KBM-7 (cell line): ENCODE measurements around the gene PLD1.
A peak's percentile ranks its signal among the peaks of the same experiment; 100 is the strongest.

Experiments used
- DNase-seq: peaks from one replicate; pipeline ENCODE4 v3.0.0-alpha.2; 2015
- in situ Hi-C: fragments of 300-500 bp; cut with MboI; formaldehyde crosslinking; loops from 2 replicates; pipeline ENCODE4 v1.14.3; 2020; ENCODE audit warnings: low sequenced_read_pairs, low pct_unique_long_range_greater_than_20kb, mixed read lengths

Gene PLD1

DNA sequence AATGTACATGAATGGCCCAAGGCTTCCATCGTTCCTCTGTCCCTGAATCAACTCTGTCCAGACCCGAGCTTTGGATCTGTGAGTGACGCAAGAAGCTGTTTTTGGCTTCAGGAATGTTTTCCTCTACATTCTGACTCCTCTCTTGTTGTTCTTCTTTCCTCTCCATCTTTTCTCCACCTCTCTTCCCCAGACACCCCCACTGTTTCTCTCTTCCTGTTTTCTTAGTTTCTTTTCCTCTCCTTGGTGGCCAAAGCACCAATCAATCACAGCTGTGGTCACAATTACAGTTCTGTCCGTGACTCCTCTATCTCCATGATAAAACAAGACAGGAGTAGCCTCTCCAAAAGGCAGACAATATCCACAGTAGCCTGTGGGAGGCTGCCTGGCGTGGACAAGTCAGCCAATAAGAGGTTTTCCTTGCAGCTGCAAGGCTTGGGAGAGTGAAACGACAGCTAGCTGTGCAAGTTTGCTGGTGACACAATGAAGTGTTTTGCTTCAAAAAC is 28.0 kb upstream of the PLD1 start:
- DNase-seq, result peak; percentile 40
- in situ Hi-C loops, result no loop called here

DNA sequence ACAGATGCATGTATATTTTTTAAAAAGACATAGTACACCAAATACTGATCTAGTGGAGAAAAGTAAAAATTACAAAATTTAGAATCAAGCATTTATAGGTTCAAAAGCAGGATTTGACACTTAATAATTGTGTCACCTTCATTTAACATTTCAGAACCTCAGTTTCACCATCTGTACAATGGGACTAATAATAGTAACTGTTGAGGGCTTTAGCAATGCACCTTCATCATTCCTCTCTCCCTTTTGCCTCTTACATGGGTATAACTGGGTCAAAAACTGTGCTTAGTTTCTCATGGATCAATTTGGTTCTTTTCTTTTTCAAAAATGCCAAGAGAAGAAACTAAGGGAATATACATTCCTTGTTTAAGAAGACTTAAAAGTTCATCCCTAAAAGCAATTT is 27.4 kb upstream of the PLD1 start:
- no peak for DNase-seq
- in situ Hi-C loops, result no loop called here

DNA sequence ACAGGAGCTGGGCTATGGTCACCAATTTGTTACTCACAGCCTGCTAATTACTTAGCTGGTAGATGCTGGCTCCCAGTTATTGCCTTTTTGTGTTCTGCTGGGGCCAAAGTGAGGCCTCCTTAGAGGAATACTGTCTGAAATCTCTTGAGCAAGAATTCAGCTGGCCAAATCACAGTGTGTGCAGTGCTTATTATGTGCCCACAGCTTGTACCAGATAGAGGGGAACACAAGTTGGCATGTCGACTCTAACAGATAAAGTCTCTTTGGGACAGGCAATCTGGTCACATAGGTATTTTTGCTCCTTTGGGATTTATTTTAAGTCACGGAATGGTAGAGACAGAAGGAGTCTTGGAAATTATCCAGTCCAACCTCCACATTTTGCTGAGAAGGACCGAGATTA is 26.6 kb upstream of the PLD1 start:
- no peak for DNase-seq
- in situ Hi-C loops, result no loop called here

DNA sequence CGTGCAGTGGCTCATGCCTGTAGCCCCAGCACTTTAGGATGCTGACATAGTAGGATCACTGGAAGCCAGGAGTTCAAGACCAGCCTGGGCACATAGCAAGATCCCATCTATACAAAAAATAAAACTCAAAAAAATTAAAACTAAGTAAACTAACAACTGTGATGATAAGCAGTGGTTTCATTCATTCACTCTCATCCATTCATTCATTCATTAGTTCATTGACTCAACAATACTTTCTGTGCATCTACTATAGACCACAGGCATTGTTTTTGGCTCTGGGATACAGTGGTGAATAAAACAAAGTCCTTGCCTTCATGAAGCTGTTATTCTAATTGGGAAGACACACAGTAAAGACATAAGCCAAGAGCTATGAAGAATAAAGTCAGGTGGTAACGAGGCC is 25.3 kb upstream of the PLD1 start:
- in situ Hi-C loops, result no loop called here
- no peak for DNase-seq

DNA sequence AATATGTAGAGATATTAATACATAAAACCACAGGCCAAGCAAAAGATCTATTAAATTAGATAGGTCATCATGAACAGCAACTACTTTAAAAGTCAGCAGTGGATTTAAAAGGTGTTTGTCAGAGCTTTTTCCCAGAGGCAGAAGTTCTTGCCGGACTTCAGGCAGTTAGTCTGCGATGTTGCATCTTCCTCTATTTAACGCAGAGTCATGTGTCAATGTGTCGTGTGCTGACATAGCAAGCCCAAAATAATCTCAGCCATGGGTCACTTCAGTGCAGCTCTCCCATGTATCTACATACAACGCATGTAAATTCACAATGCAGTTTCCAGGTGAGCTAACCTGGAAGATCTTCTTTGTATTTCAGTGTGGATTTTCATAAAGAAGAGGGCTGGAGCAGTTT is 24.8 kb upstream of the PLD1 start:
- in situ Hi-C loops, result no loop called here
- no peak for DNase-seq

DNA sequence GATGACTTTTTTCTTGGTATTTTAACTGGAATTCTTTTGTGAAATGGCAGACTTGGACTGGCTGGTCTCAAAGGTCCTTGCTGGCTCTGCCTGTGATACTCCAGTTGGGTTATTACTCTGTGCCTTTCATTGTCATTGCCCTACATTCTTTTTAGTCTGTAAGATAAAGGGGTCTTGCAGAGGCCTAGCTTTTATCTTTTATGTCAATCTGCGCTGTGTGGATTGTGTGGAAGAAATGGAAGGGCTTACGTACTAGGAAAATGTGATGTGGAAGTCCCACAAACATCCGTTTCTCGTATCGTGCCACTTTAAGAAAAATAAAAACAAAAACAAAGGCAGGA is 24.1 kb upstream of the PLD1 start:
- DNase-seq, result no peak
- in situ Hi-C loops, result no loop called here

DNA sequence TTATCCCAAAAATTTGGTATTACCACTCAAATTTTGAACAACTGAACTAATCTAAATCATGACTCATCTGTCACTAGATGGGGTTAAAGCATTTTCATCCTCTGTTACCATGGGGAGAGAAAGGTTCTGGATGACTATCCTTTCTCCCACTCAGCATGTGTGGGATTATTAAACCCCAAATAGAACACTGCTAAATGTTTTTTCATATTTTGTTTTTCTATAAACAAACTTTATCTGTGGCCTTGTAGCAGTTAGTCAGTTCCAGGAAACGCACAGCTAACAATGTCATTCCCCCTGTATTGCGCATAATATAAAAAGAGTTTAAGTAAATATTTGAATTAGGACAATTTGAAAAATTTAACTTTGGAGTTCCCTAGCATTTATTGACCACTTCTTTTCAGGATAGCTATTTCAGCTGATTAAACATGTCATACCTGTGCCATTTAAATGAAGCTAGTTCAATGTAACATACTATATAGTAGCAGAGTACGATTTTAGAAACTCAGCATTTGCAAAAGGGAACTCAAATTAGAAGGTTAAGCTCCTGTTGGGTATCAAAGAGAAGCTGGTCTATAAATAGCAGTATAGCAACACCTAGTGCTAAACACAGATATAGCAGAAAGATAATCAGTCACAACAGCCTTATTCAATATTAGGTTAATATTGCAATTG is 23.6 kb upstream of the PLD1 start:
- DNase-seq, result peak; percentile 35

DNA sequence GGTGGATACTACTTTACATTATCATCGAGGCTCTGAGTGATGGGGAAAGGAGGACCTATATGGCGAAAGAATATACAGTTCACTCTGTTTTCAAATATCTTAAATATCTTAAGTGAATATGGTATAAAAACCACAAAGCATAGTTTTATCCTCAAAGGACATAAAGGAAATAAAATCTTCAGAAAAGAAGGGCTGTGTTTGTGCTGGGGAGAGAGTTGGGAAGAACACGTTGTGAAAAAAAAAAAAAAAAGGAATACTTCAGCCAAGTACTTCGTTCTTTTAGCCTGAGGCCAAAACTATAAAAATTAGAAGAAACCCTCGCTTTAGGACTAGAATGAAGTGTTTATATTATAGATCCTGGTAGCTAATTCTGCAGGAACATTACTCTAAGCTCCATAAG is 22.7 kb upstream of the PLD1 start:
- DNase-seq, result no peak
- in situ Hi-C loops, result no loop called here

More for the DNA sequence above, 23.6 kb upstream of the PLD1 start:
- in situ Hi-C loops, result no loop called here

DNA sequence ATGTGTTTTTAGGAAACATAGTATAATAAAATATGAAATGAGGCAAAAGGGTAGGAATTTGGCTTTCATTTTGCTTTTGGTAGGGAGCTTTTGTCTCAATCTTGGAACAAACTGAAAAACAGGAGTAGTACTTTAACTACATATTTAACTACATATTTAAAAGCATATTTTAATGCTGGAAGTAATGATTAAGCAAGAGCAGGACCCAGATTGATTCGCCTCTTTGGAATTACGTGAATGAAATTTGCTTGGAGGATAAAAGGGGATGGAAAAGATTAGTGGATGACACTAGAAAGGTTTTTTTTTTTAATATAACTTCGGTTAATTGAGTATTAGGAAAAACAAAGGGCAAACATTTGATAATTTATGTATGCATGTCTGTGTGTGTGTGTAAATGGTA is 21.7 kb upstream of the PLD1 start:
- DNase-seq, result no peak
- in situ Hi-C loops, result no loop called here

DNA sequence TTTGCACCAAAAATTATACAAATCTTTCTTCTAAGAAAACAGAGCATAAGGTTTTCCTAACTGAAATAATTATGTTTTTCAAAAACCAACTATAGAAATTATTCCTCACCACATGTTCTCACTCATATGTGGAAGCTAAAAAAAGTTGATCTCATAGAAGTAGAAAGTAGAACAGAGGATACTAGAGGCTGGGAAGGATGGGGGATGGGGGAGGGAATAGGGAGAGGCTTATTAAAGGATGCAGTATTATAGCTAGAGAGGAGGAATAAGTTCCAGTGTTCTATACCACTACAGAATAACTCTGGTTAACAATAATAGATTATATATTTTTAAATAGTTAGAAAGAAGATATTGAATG is 20.2 kb upstream of the PLD1 start:
- in situ Hi-C loops, result no loop called here

DNA sequence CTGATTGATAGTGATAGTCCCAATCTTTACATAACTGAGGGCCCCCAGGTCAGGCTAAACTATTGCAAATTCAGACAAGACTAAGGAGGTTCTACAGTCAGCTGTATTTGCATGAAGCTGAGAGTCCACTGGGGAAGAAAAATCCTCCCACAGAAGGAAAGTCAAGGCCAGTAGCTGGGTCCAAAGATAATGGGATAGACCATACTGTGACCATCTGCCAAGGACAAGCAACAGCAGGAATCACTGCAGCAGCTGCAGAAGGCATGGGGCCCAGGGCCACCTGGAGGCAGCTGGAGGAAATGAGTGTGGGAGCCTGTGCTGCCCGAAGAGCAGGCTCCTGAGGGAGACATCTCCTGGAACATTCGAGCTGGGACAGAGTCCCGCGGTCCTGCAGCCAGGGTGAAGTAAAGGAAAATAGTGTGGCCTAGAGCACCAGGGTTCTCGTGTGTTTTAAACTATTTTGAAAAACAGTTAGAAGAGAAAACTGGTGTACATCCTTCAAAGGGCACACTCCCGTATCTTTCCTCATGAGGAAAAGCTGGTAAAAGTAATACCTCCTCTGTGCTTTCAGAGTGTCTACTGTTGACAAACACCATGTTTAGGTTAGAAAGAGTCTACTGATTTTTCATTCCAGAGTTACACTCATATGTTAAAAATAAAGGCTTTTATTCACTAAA is 19.7 kb upstream of the PLD1 start:
- peak; percentile 60 for DNase-seq
- in situ Hi-C loops, result no loop called here

More for the DNA sequence above, 20.2 kb upstream of the PLD1 start:
- no peak for DNase-seq

DNA sequence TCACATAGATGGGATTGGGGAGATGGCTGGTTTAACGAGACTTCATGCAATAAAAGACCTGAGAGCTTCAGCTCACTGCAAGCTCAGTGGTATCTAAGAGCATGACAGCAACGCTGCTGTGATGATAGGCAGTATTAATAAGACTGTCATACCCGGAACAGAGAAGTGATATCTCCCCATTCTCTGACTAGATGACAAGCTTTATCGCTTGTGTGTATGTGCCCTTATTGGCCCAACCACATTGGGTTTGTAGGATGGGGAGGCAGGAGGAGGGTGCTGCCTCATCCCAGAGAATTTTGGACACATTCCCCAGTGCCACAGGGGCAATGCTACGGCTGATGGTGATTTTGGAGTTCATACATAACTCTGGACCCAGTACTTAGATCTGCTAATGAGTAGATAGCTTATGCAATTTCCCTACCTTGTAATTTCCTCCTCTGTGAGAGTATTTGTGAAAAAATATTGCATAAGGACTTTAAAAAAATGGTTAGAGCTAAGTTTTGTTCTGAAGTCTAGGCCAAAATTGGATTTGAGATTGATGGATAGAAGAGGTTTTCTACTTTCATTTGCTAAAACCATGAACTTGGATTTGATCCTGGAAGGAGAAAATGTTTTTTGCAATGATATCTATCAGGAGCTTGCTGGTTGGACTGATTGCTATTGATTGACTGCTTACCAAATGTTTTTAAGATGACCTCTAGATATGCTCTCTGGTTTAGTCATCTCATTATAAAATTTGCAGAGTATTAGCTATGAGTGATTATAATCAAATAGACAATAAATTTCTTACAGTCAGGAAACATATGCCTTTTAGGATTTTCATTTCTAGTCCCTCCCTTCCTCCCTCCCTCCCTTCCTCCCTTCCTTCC is 18.9 kb upstream of the PLD1 start:
- no peak for DNase-seq
- in situ Hi-C loops, result no loop called here

DNA sequence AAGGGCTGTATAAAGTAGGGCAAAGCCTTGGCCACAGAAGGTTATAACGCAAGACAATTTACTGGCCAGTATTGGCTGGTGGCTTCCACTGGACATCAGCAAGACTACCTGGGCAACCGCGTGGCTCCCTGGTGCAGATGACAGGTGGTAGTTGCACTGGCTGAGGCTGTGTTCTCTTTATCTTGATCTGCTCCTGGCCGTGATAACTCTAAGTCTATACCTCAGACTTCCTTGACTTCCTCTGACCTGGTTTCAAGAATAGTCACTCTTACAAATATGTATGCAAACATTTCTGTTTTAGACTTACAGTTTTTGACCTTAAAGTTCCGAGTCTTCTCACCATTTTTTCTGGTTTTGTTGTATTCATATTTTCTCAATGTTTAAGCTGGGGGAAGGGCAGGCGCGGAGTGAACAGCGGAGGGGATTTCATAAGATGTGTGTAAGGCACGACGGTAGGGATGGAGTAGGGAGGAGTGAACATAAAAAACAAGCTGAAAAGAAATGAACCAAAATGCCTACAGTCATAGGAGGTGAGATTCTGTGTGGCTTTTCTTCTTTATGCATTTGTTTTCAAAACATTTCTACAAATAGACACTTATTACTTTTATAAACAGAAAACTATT is 17.7 kb upstream of the PLD1 start:
- DNase-seq, result no peak
- in situ Hi-C loops, result no loop called here

DNA sequence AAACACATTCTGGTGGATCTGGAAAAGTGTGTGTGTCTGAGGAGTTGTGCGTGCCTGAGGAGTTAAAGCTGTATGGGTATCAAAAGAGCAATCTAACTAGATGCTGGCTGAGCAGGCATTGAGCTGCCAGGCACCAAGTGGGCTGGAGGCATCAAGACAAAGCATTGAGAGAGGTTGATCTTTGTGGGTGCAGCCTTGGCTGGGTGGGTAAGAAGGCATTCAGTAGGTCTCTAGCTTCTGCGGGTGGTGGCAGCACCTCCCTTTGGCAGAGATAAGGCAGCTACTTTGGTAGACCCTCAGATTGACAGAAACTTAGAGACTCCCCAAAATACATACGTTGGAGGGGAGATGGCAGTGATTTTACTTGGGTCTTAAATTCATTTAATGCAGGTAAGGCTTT is 17.1 kb upstream of the PLD1 start:
- in situ Hi-C loops, result no loop called here
- no peak for DNase-seq

DNA sequence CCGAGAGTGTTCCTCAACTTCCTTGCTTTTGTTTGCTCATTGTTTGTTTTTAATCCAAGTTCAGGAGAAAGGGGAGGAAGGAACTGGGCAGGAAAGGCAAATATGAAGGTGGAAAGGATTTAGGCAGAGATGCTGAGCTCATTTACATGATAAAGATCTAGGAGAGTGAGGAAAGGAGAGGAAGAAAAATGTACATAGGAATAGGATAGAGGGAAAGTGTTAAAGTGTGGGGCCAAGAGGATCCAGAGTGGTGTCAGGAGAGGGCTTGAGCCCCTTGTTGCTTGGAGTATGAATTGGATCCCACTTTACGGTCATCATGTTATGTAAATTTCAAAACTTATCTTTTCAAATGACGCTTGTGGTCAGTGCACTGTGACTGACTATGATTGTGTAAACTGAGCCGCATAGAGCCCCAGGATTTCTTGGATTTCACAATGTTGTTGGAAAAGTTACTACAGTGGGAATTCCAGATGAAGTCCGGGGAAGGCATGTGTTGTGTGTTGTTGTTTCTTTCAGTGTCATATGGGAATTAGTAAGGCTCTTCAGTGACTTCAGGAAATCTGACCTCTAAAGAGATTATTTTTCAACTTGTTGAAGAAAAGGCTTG is 15.0 kb upstream of the PLD1 start:
- DNase-seq, result no peak
- in situ Hi-C loops, result no loop called here

DNA sequence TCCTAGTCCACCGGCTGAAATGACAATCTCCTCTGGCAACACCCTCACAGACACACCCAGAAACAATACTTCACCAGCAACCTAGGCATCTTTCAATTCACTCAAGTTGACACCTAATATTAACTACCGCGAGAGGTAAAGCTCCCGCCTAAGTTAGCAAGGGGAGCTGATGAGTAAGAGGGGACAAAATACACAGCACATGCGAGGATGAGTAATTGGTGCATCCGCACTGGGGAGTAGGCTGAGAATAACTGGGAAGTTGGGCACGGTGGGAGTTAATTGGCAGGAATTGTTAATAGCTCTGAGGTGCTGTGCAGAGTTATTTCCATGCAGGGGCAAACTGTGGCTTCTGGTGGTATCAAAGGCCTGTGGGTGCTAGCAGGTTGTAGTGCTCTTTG is 14.5 kb upstream of the PLD1 start:
- in situ Hi-C loops, result no loop called here
- no peak for DNase-seq

DNA sequence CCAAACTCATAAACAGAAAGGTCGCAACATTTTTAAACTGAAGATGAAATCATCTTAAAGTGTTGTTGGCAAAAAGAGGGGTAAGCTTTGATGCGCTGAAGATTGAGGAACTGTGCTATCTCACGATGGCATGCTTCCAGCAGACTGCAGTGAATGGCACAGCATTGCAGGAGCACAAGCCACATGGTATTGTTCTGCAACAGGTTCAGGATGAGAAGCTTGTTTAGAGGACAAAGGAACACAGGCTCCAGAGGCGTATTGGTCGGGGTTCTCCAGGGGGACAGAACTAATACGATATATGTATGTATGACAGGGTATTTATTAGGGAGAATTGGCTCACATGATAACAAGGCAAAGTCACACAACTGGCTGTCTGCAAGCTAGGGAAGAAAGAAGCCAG is 13.8 kb upstream of the PLD1 start:
- in situ Hi-C loops, result no loop called here
- peak; percentile 44 for DNase-seq

DNA sequence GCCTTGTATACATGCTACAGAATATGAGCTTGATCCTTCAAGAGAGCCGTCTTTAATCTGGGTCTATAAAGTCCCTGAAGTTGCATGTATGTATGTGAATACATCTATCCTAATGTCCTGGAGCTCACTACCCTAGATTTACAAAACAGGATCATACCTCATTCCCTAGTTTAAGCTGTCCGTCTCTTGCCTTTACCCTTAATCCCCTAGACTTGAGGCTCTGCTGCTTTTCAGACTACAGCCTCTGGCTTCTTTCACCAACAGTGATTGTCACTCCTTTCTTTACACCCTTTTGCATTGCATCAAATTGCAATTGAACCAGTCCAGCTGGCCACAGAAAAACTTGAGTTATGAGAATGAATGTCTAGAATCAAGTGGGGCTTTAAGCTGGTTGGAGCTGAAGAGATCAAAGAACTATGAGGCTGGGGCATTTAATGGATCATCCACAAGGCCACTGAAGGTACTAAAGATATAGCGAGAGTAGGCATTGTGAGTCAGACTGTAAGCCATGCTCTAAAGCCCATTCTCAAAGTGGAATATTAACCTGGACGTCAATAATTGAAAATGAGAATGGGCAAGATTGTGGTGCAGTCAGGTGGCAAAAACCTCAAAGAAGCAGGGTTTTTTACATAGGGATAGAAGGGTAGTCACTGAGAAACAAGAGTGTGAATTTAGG is 12.3 kb upstream of the PLD1 start:
- in situ Hi-C loops, result no loop called here
- no peak for DNase-seq

DNA sequence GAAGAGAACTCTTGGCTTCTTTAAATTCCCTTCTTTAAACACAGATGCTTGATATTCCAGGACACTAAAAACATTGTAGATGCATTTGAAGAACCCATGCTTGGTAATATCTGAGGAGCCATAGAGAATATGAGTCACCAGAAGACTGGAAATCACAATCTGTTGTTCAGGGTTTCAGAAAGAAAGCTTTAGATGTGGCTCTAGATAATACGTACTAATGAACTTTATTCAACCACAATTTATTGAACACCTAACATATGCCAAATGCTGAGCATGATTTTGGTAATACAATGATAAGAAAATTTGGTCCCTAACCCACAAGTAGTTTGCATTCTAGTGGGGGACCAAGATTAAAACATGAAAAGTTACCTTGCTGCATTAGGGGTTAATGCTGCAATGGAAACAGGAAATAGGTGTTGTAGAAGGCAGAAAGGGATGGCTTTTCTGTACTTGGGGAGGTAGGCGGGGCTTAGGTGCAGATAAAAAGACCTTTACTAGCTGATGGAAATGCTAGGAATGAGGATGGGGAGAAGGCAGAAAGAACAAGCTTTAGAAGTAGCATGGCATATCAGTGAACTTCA is 11.6 kb upstream of the PLD1 start:
- in situ Hi-C loops, result no loop called here
- no peak for DNase-seq
